ENCODE measurements around the gene PPP6R1. TPM values are rescaled to one million over a fixed set of nuclear protein-coding genes. Genes with fewer than 3 reads are reported as not detected.
A peak's percentile ranks its signal among the peaks of the same experiment; 100 is the strongest.

Gene PPP6R1
- total and polyA plus RNA-seq, 4 donors: 37.3 to 86.3 (median 48.1) TPM

DNA sequence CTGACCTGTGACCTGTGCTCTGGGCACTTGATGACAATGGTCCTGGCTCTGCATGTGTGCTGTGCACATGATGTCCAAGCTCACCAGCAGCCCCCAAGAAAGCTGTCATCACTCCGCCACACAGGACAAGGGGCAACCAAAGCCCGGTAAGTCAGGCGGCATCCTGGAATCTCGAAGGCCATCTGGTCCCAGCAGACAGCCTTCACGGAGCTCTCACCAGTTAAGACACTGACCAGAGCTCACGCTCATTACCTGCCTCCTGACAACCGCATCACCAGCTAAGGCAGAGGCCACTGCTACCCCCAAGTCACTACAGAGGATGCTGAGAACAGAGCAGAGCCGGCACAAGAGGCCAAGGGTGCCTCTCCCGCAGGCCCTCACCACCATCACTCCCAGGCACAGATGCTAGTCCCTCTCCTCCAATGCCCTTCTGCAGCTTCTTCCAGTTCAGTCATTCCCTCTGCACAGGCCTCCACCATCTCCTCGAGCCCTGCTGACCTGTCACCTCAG lies 10.6 kb downstream of the PPP6R1 start:
- no peak overlapping the region for H3K9ac ChIP-seq (ENCODE audit: insufficient read depth in 1 of 2, low read length in 2 of 2)

DNA sequence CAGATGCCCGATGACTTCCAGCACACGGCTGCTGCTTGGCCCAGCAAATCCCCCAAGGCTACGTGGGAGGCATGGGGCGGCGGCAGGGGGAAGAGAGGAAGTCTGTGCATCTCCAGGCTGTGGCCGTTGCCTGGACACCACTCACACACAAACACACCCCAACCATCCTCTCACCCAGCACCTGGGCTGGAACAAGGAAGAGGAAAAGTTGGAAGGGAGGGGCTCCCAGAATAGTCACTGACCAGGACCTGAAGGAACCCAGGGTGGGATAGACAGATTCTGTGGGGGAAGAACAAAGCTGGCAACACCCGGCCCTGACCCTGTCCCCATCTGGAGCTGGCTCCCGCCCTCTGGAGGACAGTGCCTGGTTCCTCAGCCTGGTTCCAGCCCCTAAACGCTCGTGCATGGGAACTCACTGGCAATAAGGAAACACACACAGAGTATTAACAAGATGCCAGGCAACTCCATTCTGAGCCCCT lies 11.2 kb downstream of the PPP6R1 start:
- peaks cover 6 to 42% (median 21%) of the 10 kb centered on the region in 4 donors for H3K36me3 ChIP-seq (ENCODE audit: control insufficient read depth in 4 of 4, insufficient read depth in 4 of 4, low read length in 4 of 4)
- H3K27ac ChIP-seq (ENCODE audit: low read depth in 1 of 2, low read length in 1 of 2): no peak overlapping the region
- WGBS, 2 donors: 31 to 52% methylated on average over 10 of the region's 10 CpGs
- no peaks in the 10 kb centered on the region for H3K9me3 ChIP-seq (ENCODE audit: control insufficient read depth in 4 of 4, insufficient read depth in 3 of 4, low read length in 3 of 4)
- TF ChIP-seq, protein P1, sequence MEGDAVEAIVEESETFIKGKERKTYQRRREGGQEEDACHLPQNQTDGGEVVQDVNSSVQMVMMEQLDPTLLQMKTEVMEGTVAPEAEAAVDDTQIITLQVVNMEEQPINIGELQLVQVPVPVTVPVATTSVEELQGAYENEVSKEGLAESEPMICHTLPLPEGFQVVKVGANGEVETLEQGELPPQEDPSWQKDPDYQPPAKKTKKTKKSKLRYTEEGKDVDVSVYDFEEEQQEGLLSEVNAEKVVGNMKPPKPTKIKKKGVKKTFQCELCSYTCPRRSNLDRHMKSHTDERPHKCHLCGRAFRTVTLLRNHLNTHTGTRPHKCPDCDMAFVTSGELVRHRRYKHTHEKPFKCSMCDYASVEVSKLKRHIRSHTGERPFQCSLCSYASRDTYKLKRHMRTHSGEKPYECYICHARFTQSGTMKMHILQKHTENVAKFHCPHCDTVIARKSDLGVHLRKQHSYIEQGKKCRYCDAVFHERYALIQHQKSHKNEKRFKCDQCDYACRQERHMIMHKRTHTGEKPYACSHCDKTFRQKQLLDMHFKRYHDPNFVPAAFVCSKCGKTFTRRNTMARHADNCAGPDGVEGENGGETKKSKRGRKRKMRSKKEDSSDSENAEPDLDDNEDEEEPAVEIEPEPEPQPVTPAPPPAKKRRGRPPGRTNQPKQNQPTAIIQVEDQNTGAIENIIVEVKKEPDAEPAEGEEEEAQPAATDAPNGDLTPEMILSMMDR (IDR thresholded peaks at IDR 0.05; ENCODE audit: control extremely low read depth, extremely low read depth): no peak
- peaks cover 0 to 19% (median 0%) of the 10 kb centered on the region in 5 donors for H3K4me1 ChIP-seq (ENCODE audit: control insufficient read depth in 5 of 5, insufficient read depth in 5 of 5, low read length in 5 of 5)
- no peak for DNase-seq
- ATAC-seq (ENCODE audit: insufficient read depth, low FRiP score): peak; percentile 49
- no peaks in the 10 kb centered on the region for H3K27me3 ChIP-seq (ENCODE audit: control insufficient read depth in 3 of 3, insufficient read depth in 3 of 3, low read length in 2 of 3)
- no peak overlapping the region for H3K9ac ChIP-seq (ENCODE audit: insufficient read depth in 1 of 2, low read length in 2 of 2)
- H3K4me3 ChIP-seq: no peak overlapping the region

More for the DNA sequence above, 10.6 kb downstream of the PPP6R1 start:
- no peak overlapping the region for H3K27ac ChIP-seq (ENCODE audit: low read depth in 1 of 2, low read length in 1 of 2)
- H3K4me1 ChIP-seq (ENCODE audit: control insufficient read depth in 5 of 5, insufficient read depth in 5 of 5, low read length in 5 of 5): peaks cover 0 to 19% (median 0%) of the 10 kb centered on the region in 5 donors
- peaks cover 6 to 42% (median 19%) of the 10 kb centered on the region in 4 donors for H3K36me3 ChIP-seq (ENCODE audit: control insufficient read depth in 4 of 4, insufficient read depth in 4 of 4, low read length in 4 of 4)
- ATAC-seq (ENCODE audit: insufficient read depth, low FRiP score) (no peak), DNase-seq (no peak)
- no peak overlapping the region for H3K4me3 ChIP-seq
- 82 to 87% methylated on average over 10 of the region's 10 CpGs for WGBS, 2 donors
- TF ChIP-seq, protein P1 (IDR thresholded peaks at IDR 0.05; ENCODE audit: control extremely low read depth, extremely low read depth): no peak
- no peaks in the 10 kb centered on the region for H3K9me3 ChIP-seq (ENCODE audit: control insufficient read depth in 4 of 4, insufficient read depth in 3 of 4, low read length in 3 of 4)
- H3K27me3 ChIP-seq (ENCODE audit: control insufficient read depth in 3 of 3, insufficient read depth in 3 of 3, low read length in 2 of 3): no peaks in the 10 kb centered on the region

DNA sequence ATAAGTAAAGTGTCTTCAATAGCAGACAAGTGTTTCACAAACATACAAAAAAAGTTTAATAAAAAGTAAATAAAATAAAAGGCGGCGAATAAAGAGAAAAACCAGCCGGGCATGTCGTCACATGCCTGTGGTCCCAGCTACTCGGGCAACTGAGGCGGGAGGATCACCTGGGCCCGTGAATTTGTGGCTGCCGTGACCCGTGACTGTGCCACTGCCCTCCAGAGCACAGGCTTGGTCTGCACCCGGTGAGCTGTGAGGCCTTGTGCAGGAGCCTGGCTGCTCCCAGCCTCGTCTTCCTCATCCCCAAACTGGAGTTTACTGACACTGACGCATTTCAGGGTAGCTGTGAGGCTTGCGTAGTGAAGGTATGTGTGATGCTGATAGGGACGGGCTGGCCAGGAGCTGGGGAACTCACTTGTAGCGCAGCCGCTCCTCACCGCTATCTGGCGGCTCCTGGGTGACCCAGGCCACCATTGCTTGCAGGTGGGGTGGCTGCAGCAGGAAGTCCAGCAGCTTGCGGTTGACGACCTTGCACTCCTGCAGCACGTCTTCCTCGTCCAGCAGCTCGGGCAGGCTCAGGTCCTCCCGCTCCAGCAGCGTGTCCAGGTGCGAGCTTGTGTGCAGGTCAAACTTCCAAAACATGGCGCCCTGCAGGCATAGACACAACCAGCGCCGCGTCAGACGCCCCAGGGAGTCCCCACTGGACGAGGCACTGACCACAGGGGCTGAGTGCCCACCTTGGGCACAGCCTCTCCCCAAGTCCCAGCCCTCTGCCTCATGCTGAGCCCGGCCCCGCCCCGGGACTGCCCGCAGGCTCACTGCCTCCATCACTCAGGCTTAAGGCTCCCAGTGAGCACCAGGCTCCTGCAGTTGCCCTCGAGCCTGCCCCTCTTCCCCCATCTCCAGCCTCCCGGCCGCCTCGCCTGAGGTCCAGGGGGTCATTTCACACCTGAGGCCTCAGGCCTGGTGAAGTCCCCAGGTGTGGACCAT lies 12.1 kb downstream of the PPP6R1 start:
- ATAC-seq (ENCODE audit: insufficient read depth, low FRiP score) (no peak), DNase-seq (no peak)
- WGBS, 2 donors: 91% methylated on average over 40 of the region's 40 CpGs
- Histone ChIP-seq H3K27me3 (ENCODE audit: control insufficient read depth in 3 of 3, insufficient read depth in 3 of 3, low read length in 2 of 3) (no peaks in the 10 kb centered on the region), H3K4me1 (ENCODE audit: control insufficient read depth in 5 of 5, insufficient read depth in 5 of 5, low read length in 5 of 5) (peaks cover 0 to 18% (median 0%) of the 10 kb centered on the region in 5 donors), H3K9me3 (ENCODE audit: control insufficient read depth in 4 of 4, insufficient read depth in 3 of 4, low read length in 3 of 4) (no peaks in the 10 kb centered on the region), H3K4me3 (no peak overlapping the region), H3K9ac (ENCODE audit: insufficient read depth in 1 of 2, low read length in 2 of 2) (no peak overlapping the region), H3K36me3 (ENCODE audit: control insufficient read depth in 4 of 4, insufficient read depth in 4 of 4, low read length in 4 of 4) (peaks cover 9 to 48% (median 24%) of the 10 kb centered on the region in 4 donors), H3K27ac (ENCODE audit: low read depth in 1 of 2, low read length in 1 of 2) (no peak overlapping the region)
- TF ChIP-seq, protein P1 (IDR thresholded peaks at IDR 0.05; ENCODE audit: control extremely low read depth, extremely low read depth): no peak
